GM13976 (cell line): Measurements from ENCODE around the gene IGSF21.

Source experiments
- DNase-seq: peaks from one replicate; pipeline ENCODE4 v3.0.0; 2012; ENCODE audit warnings: low spot score
- CTCF ChIP-seq: IDR thresholded peaks from 2 replicates; pipeline ENCODE4 v1.5.1; 2012; ENCODE audit warnings: borderline replicate concordance, mild to moderate bottlenecking; ENCODE audit not compliant: insufficient read depth; ENCODE audit errors: extremely low read depth, missing control alignments, control extremely low read depth
- in situ Hi-C: fragments of 300-500 bp; cut with MboI; formaldehyde crosslinking; loops from one replicate; pipeline ENCODE4 v1.12.0; 2022; ENCODE audit warnings: low sequenced_read_pairs, mixed read lengths, inconsistent platforms; ENCODE audit not compliant: unreplicated experiment

The IGSF21 gene

GRCh38 chr1:18166341-18166740, 58.7 kb downstream of the IGSF21 start:
- in situ Hi-C loops: no loop called here
- TF ChIP-seq CTCF: no peak
- DNase-seq: no peak

GRCh38 chr1:18166929-18167328, 59.3 kb downstream of the IGSF21 start:
- in situ Hi-C loops: no loop called here
- TF ChIP-seq CTCF: no peak
- DNase-seq: no peak

GRCh38 chr1:18170444-18170843, 62.8 kb downstream of the IGSF21 start:
- in situ Hi-C loops: no loop called here
- DNase-seq: no peak
- TF ChIP-seq CTCF: no peak

GRCh38 chr1:18174037-18174436, 66.4 kb downstream of the IGSF21 start:
- no peak for DNase-seq
- no peak for TF ChIP-seq CTCF
- in situ Hi-C loops: no loop called here

GRCh38 chr1:18175051-18175450, 67.5 kb downstream of the IGSF21 start:
- TF ChIP-seq CTCF: no peak
- in situ Hi-C loops: no loop called here
- no peak for DNase-seq

- no peak for DNase-seq
- in situ Hi-C loops: no loop called here
- no peak for TF ChIP-seq CTCF
Measured at GRCh38 chr1:18175530-18176377, 68.2 kb downstream of the IGSF21 start.

- TF ChIP-seq CTCF: no peak
- DNase-seq: no peak
- in situ Hi-C loops: no loop called here
Measured at GRCh38 chr1:18176619-18177018, 69.0 kb downstream of the IGSF21 start.
